ENCODE data around the gene CAP1. TPM values are rescaled to one million over a fixed set of nuclear protein-coding genes. Genes with fewer than 3 reads are reported as not detected.

Gene CAP1
- total RNA-seq, 1 experiment from 2014 or later = 243 TPM

DNA sequence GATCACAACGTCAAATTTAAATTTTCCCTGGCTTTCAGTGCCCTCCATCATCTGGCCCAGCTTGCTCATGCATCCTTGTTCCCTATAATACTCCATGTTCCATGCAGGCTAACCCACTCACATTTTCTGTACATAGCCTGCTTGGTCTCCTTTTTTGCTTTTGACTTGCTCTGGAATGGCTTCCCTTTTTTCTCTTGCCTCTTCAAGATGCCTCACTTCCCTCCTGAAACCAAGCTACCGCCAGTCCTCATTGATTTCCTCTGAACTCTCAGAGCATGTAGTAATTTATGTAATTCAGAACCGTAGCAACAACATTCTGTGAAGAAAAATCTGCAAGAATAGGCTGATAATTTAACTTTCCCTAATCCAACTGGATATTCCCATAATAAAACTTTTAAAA is 10.3 kb downstream of the CAP1 start:
- Histone ChIP-seq H3F3A (ENCODE audit: low read length, unreplicated experiment) (no peaks in the 10 kb centered on the region), H2AFZ (ENCODE audit: low read length) (no peak overlapping the region), H3K27ac (ENCODE audit: low read length) (no peak overlapping the region), H3K4me2 (ENCODE audit: low read length) (no peak overlapping the region), H4K20me1 (ENCODE audit: low read length) (peaks cover 26% of the 10 kb centered on the region; the same call in 1 of the 2 replicates), H3K4me1 (ENCODE audit: insufficient read depth, low read length) (no peaks in the 10 kb centered on the region), H3K9me2 (replicated peaks; ENCODE audit: low read length) (no peaks in the 10 kb centered on the region), H3K27me3 (ENCODE audit: low read length) (no peaks in the 10 kb centered on the region), H3K36me3 (ENCODE audit: low read depth, low read length) (peaks cover 21% of the 10 kb centered on the region; the same call in 1 of the 2 replicates), H3K79me2 (ENCODE audit: low read length) (peaks cover 96% of the 10 kb centered on the region), H3K9me3 (ENCODE audit: low read length) (no peaks in the 10 kb centered on the region), H3K9ac (ENCODE audit: low read length) (no peak overlapping the region), H3K4me3 (ENCODE audit: low read length) (no peak overlapping the region)
- DNase-seq (no peak), ATAC-seq (no peak)
- BruUV-seq (replicated peaks) = no TSS peak
- intact Hi-C loops (cut with micrococcal nuclease) = loop anchor here (10.0 kb wide), 1 partner anchor 194 kb away; the partner anchor contains the start of gene TMCO2
- CTCF ChIA-PET = no interaction called here
- POLR2A ChIA-PET (ENCODE audit: unreplicated experiment) = no interaction called here
- TF ChIP-seq EZH2 (IDR thresholded peaks at IDR 0.05; ENCODE audit: low read length, unreplicated experiment) (no peak), EZH2phosphoT487 (IDR thresholded peaks at IDR 0.05; ENCODE audit: borderline replicate concordance, low read length) (no peak)
- TF ChIP-seq, protein P1, sequence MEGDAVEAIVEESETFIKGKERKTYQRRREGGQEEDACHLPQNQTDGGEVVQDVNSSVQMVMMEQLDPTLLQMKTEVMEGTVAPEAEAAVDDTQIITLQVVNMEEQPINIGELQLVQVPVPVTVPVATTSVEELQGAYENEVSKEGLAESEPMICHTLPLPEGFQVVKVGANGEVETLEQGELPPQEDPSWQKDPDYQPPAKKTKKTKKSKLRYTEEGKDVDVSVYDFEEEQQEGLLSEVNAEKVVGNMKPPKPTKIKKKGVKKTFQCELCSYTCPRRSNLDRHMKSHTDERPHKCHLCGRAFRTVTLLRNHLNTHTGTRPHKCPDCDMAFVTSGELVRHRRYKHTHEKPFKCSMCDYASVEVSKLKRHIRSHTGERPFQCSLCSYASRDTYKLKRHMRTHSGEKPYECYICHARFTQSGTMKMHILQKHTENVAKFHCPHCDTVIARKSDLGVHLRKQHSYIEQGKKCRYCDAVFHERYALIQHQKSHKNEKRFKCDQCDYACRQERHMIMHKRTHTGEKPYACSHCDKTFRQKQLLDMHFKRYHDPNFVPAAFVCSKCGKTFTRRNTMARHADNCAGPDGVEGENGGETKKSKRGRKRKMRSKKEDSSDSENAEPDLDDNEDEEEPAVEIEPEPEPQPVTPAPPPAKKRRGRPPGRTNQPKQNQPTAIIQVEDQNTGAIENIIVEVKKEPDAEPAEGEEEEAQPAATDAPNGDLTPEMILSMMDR (conservative IDR thresholded peaks at IDR 0.05; ENCODE audit: low read depth, low read length) = no peak

DNA sequence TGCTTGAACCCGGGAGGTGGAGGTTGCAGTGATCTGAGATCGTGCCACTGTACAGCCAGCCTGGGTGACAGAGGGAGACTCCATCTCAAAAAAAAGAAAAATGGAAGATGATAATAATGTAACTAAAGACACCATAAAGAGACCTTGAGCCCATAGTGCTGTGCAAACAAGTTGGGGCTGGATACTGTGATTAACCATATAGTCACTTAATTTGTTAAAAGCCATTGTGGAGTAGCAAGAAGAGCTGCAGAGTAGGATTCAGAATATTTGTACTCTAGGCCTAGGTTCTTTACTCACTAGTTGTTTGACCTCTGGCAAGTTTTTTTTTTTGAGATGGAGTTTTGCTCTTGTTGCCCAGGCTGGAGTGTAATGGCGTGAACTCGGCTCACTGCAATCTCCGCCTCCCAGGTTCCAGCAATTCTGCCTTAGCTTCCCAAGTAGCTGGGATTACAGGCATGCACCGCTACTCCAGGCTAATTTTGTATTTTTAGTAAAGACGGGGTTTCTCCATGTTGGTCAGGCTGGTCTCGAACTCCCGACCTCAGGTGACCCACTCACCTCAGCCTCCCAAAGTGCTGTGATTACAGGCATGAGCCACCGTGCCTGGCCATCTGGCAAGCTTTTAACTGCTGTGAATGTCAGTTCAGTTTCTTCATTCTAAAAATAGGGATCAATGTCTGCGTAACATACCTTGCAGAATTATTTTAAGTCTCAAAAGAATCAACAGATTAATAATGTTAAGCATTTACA is 12.8 kb downstream of the CAP1 start:
- Histone ChIP-seq H3K79me2 (ENCODE audit: low read length) (peaks cover 96% of the 10 kb centered on the region), H3K27me3 (ENCODE audit: low read length) (no peaks in the 10 kb centered on the region), H3F3A (ENCODE audit: low read length, unreplicated experiment) (no peaks in the 10 kb centered on the region), H3K4me2 (ENCODE audit: low read length) (no peak overlapping the region), H3K4me1 (ENCODE audit: insufficient read depth, low read length) (peaks cover 6% of the 10 kb centered on the region), H4K20me1 (ENCODE audit: low read length) (peaks cover 33% of the 10 kb centered on the region; the same call in 1 of the 2 replicates), H2AFZ (ENCODE audit: low read length) (no peak overlapping the region), H3K9me2 (replicated peaks; ENCODE audit: low read length) (no peaks in the 10 kb centered on the region), H3K4me3 (ENCODE audit: low read length) (no peak overlapping the region), H3K9me3 (ENCODE audit: low read length) (no peaks in the 10 kb centered on the region), H3K9ac (ENCODE audit: low read length) (no peak overlapping the region), H3K36me3 (ENCODE audit: low read depth, low read length) (peaks cover 13% of the 10 kb centered on the region; the same call in 1 of the 2 replicates), H3K27ac (ENCODE audit: low read length) (no peak overlapping the region)
- no TSS peak for BruUV-seq (replicated peaks)
- POLR2A ChIA-PET (ENCODE audit: unreplicated experiment) = interaction anchor here (0.6 kb wide), 1 partner anchor 13 kb away, joined by 7 read pairs; the partner anchor contains the start of gene CAP1
- intact Hi-C loops (cut with micrococcal nuclease) = loop anchor here (10.0 kb wide), 1 partner anchor 191 kb away; the partner anchor contains the start of gene TMCO2
- TF ChIP-seq EZH2 (IDR thresholded peaks at IDR 0.05; ENCODE audit: low read length, unreplicated experiment) (no peak), EZH2phosphoT487 (IDR thresholded peaks at IDR 0.05; ENCODE audit: borderline replicate concordance, low read length) (no peak)
- TF ChIP-seq, protein P1 (conservative IDR thresholded peaks at IDR 0.05; ENCODE audit: low read depth, low read length) = no peak
- ATAC-seq (no peak), DNase-seq (no peak)
- CTCF ChIA-PET = no interaction called here

Measured in PC-3 (cell line).